BLaER1 treated with 17β-estradiol and CSF1 and Interleukin-3, amounts not matched to agents 10 nM and 100 nM (cell line): ENCODE data around the gene KLHDC1.
"Not testable (repeated sequence)": the region's sequence is repeated elsewhere in the genome, so short reads cannot be mapped to it uniquely, and the experiment has no call there.

Experiments
- H3K27ac ChIP-seq, 11 experiments: shearing (Covaris generic); formaldehyde crosslinking; 2 replicates each; pipeline ENCODE4 v1.8.1; 2022
- H3K27me3 ChIP-seq, 11 experiments: shearing (Covaris generic); formaldehyde crosslinking; 2 replicates each; pipeline ENCODE4 v1.8.1; 2022
- H3K36me3 ChIP-seq, 11 experiments: shearing (Covaris generic); formaldehyde crosslinking; 2 replicates each; pipeline ENCODE4 v1.8.1; 2022
- H3K4me1 ChIP-seq, 10 experiments: shearing (Covaris generic); formaldehyde crosslinking; 2 replicates each; pipeline ENCODE4 v1.8.1; 2022
- H3K4me2 ChIP-seq, 11 experiments: shearing (Covaris generic); formaldehyde crosslinking; 2 replicates each; pipeline ENCODE4 v1.8.1; 2022
- H3K4me3 ChIP-seq, 10 experiments: shearing (Covaris generic); formaldehyde crosslinking; 2 replicates each; pipeline ENCODE4 v1.8.1; 2022
- H3K9ac ChIP-seq, 11 experiments: shearing (Covaris generic); formaldehyde crosslinking; 2 replicates each; pipeline ENCODE4 v1.8.1; 2022
- H3K9me3 ChIP-seq, 11 experiments: shearing (Covaris generic); formaldehyde crosslinking; replicated peaks in 1 of 11; 2 replicates each; pipeline ENCODE4 v1.8.1; 2022
- H4K20me1 ChIP-seq, 11 experiments: shearing (Covaris generic); formaldehyde crosslinking; 2 replicates each; pipeline ENCODE4 v1.8.1; 2022
- Cebpa-rat ChIP-seq, 11 experiments: shearing (Covaris generic); IDR thresholded peaks; 2 replicates each; pipeline ENCODE4 v1.8.1; 2022

KLHDC1 gene

DNA sequence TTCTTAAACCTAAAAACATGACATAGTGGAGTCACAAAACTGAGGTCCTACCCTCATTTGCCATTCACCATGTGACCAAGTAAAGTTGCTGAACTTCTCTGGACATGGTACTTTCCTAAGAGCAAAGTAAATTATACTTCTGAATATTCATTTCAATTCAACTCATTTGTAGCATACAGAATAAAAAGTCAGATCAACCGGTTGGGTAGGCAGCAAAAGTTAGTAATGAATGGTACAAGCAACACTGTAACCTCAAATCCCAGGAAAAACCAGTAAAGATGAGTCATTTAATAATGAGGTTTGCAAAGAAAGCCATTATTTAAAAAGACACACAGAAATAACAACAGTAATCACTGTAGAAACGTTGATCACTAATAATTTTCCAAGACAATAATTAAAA lies 13.6 kb upstream of the KLHDC1 start:
- H3K4me2 ChIP-seq, result no peak overlapping the region
- no peaks in the 10 kb centered on the region; a peak in 1 of 22 replicates for H4K20me1 ChIP-seq
- H3K36me3 ChIP-seq, result peaks cover 0 to 96% (median 85%) of the 10 kb centered on the region in 11 experiments; a peak in 20 of 22 replicates
- no peak overlapping the region for H3K4me3 ChIP-seq
- no peak overlapping the region for H3K9ac ChIP-seq
- H3K27me3 ChIP-seq, result no peaks in the 10 kb centered on the region
- no peak overlapping the region for H3K27ac ChIP-seq
- no peak for TF ChIP-seq Cebpa-rat (IDR thresholded peaks at IDR 0.05)
- peaks cover 0 to 7% (median 0%) of the 10 kb centered on the region in 11 experiments; a peak in 4 of 22 replicates for H3K9me3 ChIP-seq
- no peaks in the 10 kb centered on the region for H3K4me1 ChIP-seq

DNA sequence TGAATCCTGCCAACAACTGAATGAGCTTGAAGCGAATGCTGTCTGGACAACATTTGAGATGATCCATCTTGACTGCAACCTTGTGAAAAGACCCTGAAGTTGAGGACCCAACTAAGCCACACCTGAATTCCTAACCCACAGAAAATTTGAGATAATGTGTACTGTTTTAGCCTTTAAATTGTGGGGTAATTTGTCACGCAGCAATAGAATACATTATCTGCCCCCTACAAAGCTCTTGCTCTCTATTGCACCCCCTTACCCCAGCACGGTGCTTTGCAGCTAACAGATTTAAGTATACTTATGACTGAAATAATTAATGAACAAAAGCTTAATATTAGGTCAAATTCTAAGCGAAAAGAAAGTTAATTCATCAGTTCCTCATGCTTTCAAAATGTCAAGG lies 6.5 kb upstream of the KLHDC1 start:
- no peak for TF ChIP-seq Cebpa-rat (IDR thresholded peaks at IDR 0.05)
- H3K4me2 ChIP-seq, result peak overlapping the region in 8 of 11 experiments; percentile 68 to 92 (median 82); a peak in 12 of 22 replicates
- peak overlapping the region in 3 of 10 experiments; percentile 67 to 91 (median 79); a peak in 3 of 20 replicates for H3K4me3 ChIP-seq

DNA sequence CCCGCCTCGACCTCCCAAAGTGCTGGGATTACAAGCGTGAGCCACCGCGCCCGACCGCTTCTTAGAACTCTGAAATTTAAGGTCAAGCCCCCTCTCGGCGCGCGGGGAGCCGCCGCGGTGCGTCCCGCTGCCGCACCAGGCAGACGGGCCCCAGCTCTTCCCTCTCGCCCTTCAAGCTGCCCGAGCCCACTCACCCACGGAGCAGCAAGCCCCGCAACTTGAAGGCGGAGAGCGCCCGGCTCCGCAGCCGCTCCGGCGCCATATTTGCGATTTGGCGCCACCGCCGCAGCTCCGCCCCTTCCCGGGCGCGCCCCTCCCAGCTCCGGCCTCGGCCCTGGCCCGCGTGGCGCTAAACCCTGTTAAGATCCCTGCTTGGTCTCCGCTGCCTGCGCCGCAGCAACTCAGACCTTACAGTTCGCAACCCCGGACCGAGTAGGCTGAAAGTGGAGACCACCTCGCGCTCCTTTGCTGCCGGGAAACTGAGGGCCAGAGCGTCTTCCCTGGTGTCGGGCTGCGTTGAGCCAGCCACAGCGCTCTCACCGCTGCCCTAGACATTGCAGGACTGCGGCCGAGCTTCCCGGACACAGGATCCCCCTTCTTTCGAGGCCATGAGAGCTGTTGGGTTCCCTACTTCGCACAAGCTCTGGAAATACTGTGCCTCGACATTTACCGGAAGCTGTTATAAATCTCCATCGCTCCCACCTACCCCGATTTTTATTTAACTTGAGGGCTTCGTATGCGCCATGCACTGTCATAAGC lies 4.8 kb upstream of the KLHDC1 start, which contains the start of gene POLE2:
Gene POLE2, minus strand, starts transcription at position 273 of the 759 bp plus-strand sequence. Its CDS starts 11 bp downstream, at position 262.
- Histone ChIP-seq H3K4me1 (peaks cover 14 to 38% (median 28%) of the 10 kb centered on the region in 10 experiments; a peak in 17 of 20 replicates), H3K4me3 (peak within 1 kb of the TSS; percentile 65 to 91 (median 75)), H3K9ac (peak within 1 kb of the TSS; percentile 73 to 91 (median 87)), H3K9me3 (no peaks in the 10 kb centered on the region), H3K27ac (peak within 1 kb of the TSS; percentile 25 to 92 (median 81); a peak in 20 of 22 replicates), H3K36me3 (peaks cover 0 to 19% (median 6%) of the 10 kb centered on the region in 11 experiments; a peak in 16 of 22 replicates), H3K4me2 (peak within 1 kb of the TSS; percentile 68 to 94 (median 88)), H3K27me3 (peaks cover 0 to 18% (median 14%) of the 10 kb centered on the region in 11 experiments; a peak in 12 of 22 replicates), H4K20me1 (no peaks in the 10 kb centered on the region; a peak in 1 of 22 replicates)
- TF ChIP-seq Cebpa-rat (IDR thresholded peaks at IDR 0.05), result no peak

More for the DNA sequence above, 6.5 kb upstream of the KLHDC1 start:
- Histone ChIP-seq H3K9ac (no peak overlapping the region; a peak in 1 of 22 replicates), H3K36me3 (peaks cover 0 to 36% (median 23%) of the 10 kb centered on the region in 11 experiments; a peak in 18 of 22 replicates), H3K27me3 (peaks cover 0 to under 1% (median 0%) of the 10 kb centered on the region in 11 experiments; a peak in 1 of 22 replicates), H3K9me3 (no peaks in the 10 kb centered on the region), H3K27ac (no peak overlapping the region), H3K4me1 (peaks cover 5 to 22% (median 19%) of the 10 kb centered on the region in 10 experiments; a peak in 17 of 20 replicates), H4K20me1 (no peaks in the 10 kb centered on the region; a peak in 1 of 22 replicates)

- Histone ChIP-seq H3K4me3 (peak overlapping the region in 1 of 10 experiments; percentile 65; a peak in 1 of 20 replicates), H3K27me3 (peaks cover 0 to 23% (median 18%) of the 10 kb centered on the region in 11 experiments; a peak in 12 of 22 replicates), H3K9ac (peak overlapping the region in 2 of 11 experiments; percentile 76 to 88; a peak in 5 of 22 replicates), H3K4me1 (peaks cover 14 to 39% (median 29%) of the 10 kb centered on the region in 10 experiments; a peak in 18 of 20 replicates), H3K9me3 (no peaks in the 10 kb centered on the region), H4K20me1 (no peaks in the 10 kb centered on the region; a peak in 1 of 22 replicates), H3K4me2 (peak overlapping the region in 10 of 11 experiments; percentile 68 to 94 (median 88); a peak in 14 of 22 replicates), H3K36me3 (peaks cover 0 to 13% (median under 1%) of the 10 kb centered on the region in 11 experiments; a peak in 7 of 22 replicates), H3K27ac (peak overlapping the region in 3 of 11 experiments; percentile 72 to 86 (median 82); a peak in 6 of 22 replicates)
- TF ChIP-seq Cebpa-rat (IDR thresholded peaks at IDR 0.05), result no peak
Observed at GRCh38 chr14:49688701-49689030, 4.3 kb upstream of the KLHDC1 start.

- Histone ChIP-seq H3K27ac (no peak overlapping the region), H3K36me3 (no peaks in the 10 kb centered on the region), H3K27me3 (peaks cover 0 to 33% (median 26%) of the 10 kb centered on the region in 11 experiments; a peak in 13 of 22 replicates), H3K4me3 (no peak overlapping the region), H3K4me2 (peak overlapping the region in 9 of 11 experiments; percentile 68 to 87 (median 83); a peak in 12 of 22 replicates), H3K9ac (no peak overlapping the region), H3K9me3 (no peaks in the 10 kb centered on the region), H4K20me1 (no peaks in the 10 kb centered on the region), H3K4me1 (peaks cover 24 to 49% (median 40%) of the 10 kb centered on the region in 10 experiments)
- TF ChIP-seq Cebpa-rat (IDR thresholded peaks at IDR 0.05), result no peak
Observed at GRCh38 chr14:49691031-49691430, 1.9 kb upstream of the KLHDC1 start.

DNA sequence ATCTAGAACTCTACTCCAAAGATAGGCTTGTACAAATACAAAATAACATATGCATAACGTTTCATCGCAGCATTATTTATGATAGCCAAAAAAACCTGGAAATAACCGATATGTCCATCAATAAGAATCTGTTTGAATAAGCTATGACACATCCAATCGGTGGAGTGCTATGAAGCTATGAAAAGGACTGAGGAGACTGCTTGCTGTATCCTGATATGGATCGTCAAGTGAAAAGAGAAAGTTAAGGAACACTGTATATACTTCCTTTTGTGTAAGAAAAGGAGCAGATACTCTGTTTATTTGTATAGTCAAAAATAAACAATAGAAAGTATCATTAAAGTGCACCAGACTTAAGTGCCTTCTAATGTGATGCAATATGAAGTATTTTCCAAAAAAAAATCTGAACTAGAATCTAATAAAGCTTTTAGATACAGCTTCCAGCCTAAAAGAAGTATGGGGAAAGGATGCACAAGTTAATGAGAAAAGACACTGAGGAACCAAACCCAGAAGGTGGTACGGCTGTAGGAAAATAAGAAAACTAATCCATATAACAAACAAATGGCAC lies 645 bp upstream of the KLHDC1 start:
- TF ChIP-seq Cebpa-rat (IDR thresholded peaks at IDR 0.05), result no peak
- Histone ChIP-seq H3K27ac (peak overlapping the region in 10 of 11 experiments; percentile 72 to 88 (median 80); a peak in 16 of 22 replicates), H3K4me1 (peaks cover 24 to 38% (median 31%) of the 10 kb centered on the region in 10 experiments), H3K4me3 (peak overlapping the region; percentile 64 to 84 (median 76); a peak in 17 of 20 replicates), H3K4me2 (peak overlapping the region; percentile 68 to 87 (median 83)), H3K9me3 (no peaks in the 10 kb centered on the region), H4K20me1 (no peaks in the 10 kb centered on the region), H3K27me3 (peaks cover 0 to 33% (median 26%) of the 10 kb centered on the region in 11 experiments; a peak in 13 of 22 replicates), H3K9ac (peak overlapping the region; percentile 73 to 95 (median 84); a peak in 18 of 22 replicates), H3K36me3 (no peaks in the 10 kb centered on the region)

DNA sequence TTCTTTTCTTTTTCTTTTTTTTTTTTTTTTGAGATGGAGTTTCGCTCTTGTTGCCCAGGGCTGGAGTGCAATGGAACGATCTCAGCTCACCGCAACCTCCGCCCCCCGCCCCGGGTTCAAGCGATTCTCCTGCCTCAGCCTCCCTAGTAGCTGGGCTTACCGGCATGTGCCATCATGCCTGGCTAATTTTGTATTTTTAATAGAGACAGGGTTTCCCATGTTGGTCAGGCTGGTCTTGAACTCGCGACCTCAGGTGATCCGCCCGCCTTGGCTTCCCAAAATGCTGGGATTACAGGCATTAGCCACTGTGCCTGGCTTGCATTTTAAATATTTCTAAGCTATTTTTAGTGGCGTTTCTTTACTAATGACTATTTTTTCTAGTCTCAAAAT lies 810 bp downstream of the KLHDC1 start:
- H4K20me1 ChIP-seq, H3K9me3 ChIP-seq, H3K36me3 ChIP-seq: not testable (repeated sequence)
- H3K4me3 ChIP-seq, result peak overlapping the region; percentile 64 to 84 (median 76)
- peak overlapping the region in 10 of 11 experiments; percentile 72 to 88 (median 80); a peak in 16 of 22 replicates for H3K27ac ChIP-seq
- peaks cover 19 to 31% (median 28%) of the 10 kb centered on the region in 10 experiments for H3K4me1 ChIP-seq
- H3K4me2 ChIP-seq, result peak overlapping the region; percentile 68 to 87 (median 83)
- H3K27me3 ChIP-seq, result peaks cover 0 to 33% (median 26%) of the 10 kb centered on the region in 11 experiments; a peak in 13 of 22 replicates
- H3K9ac ChIP-seq, result peak overlapping the region; percentile 73 to 95 (median 84)

DNA sequence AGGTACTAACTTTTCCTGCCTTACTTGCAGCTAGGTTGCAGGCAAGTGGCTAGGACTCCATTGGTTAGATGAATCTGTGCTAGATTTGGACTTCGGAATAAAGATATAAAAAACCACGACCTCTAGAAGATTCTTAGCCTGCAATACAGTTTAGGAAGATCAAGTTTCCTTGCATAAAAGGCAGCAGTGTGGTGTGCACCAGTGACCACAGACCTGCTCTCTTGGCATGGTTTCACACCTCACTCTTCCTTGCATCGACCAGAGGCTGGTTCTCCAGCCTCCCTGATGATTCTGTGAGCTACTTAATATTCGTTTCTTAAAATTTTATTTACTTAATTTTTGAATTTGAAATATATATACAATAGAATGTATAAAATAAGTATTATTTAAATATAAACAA lies 9.8 kb downstream of the KLHDC1 start:
- no peak overlapping the region for H3K27ac ChIP-seq
- no peaks in the 10 kb centered on the region for H3K27me3 ChIP-seq

More for the DNA sequence above, 9.8 kb downstream of the KLHDC1 start:
- no peak overlapping the region for H3K9ac ChIP-seq
- no peak overlapping the region for H3K4me3 ChIP-seq
- TF ChIP-seq Cebpa-rat (IDR thresholded peaks at IDR 0.05), result no peak
- H4K20me1 ChIP-seq, result no peaks in the 10 kb centered on the region
- no peak overlapping the region for H3K4me2 ChIP-seq
- H3K4me1 ChIP-seq, result peaks cover 9 to 18% (median 14%) of the 10 kb centered on the region in 10 experiments; a peak in 18 of 20 replicates
- peaks cover 0 to 15% (median 3%) of the 10 kb centered on the region in 11 experiments; a peak in 8 of 22 replicates for H3K36me3 ChIP-seq
- no peaks in the 10 kb centered on the region for H3K9me3 ChIP-seq
